Loucy (cell line): ENCODE measurements around the gene DLGAP1.

Experiments
- CTCF ChIP-seq: fragments of 200-600 bp; sonication (generic); conservative IDR thresholded peaks from 2 replicates; pipeline ENCODE4 v1.5.1; 2014; ENCODE audit warnings: mild to moderate bottlenecking, antibody characterized with exemption, low read length
- EZH2phosphoT487 ChIP-seq: fragments of 200-600 bp; IDR thresholded peaks from 2 replicates; pipeline ENCODE4 v1.6.1; 2018; ENCODE audit warnings: antibody characterized with exemption, mild to moderate bottlenecking, moderate library complexity, borderline replicate concordance

- TF ChIP-seq CTCF (no peak), EZH2phosphoT487 (no peak)
Observed at GRCh38 chr18:4252829-4253228, 202.3 kb downstream of the DLGAP1 start.
